WTC11 (cell line): ENCODE measurements around the gene ATF5. TPM values are rescaled to one million over a fixed set of nuclear protein-coding genes. Genes with fewer than 3 reads are reported as not detected.

ENCODE experiments used
- ATAC-seq: fragments of 200-7000 bp; cut with Tn5 transposase; 2 replicates; pipeline ENCODE4 v1.10.0; 2021; ENCODE audit warnings: mild to moderate bottlenecking, moderate library complexity
- CTCF ChIA-PET: fragments of 300-600 bp; sonication (Branson Sonifier 250); formaldehyde crosslinking; loops from one replicate; lab custom pipeline; 2021; ENCODE audit warnings: antibody characterized with exemption; lab: Charles Lee
- POLR2A ChIA-PET: fragments of 350-600 bp; sonication (Branson Sonifier 250); formaldehyde crosslinking; loops from one replicate; lab custom pipeline; 2021; ENCODE audit warnings: antibody characterized with exemption; lab: Charles Lee
- DNase-seq: peaks from one replicate; pipeline ENCODE4 v3.0.0; 2021; ENCODE audit warnings: low spot score
- H3K27ac Mint-ChIP-seq: 2 replicates; pipeline ENCODE4 v1.8.0; 2021; ENCODE audit warnings: mixed read lengths
- H3K27me3 Mint-ChIP-seq: 2 replicates; pipeline ENCODE4 v1.8.0; 2021; ENCODE audit warnings: low read depth, mild to moderate bottlenecking, moderate library complexity, mixed read lengths
- H3K36me3 Mint-ChIP-seq: 2 replicates; pipeline ENCODE4 v1.8.0; 2021; ENCODE audit warnings: mixed read lengths
- H3K4me1 Mint-ChIP-seq: 2 replicates; pipeline ENCODE4 v1.8.0; 2022; ENCODE audit warnings: mixed read lengths
- H3K4me3 Mint-ChIP-seq: 2 replicates; pipeline ENCODE4 v1.8.0; 2021; ENCODE audit warnings: mild to moderate bottlenecking, moderate library complexity, mixed read lengths
- H3K9me3 Mint-ChIP-seq: 2 replicates; pipeline ENCODE4 v1.8.0; 2021; ENCODE audit warnings: mixed read lengths
- ARID4B ChIP-seq: sonication (generic); formaldehyde crosslinking; IDR thresholded peaks from 2 replicates; pipeline ENCODE4 v1.8.0; 2023; ENCODE audit warnings: missing genetic modification reagents, mild to moderate bottlenecking, borderline replicate concordance
- E2F4 ChIP-seq: sonication (generic); formaldehyde crosslinking; IDR thresholded peaks from 2 replicates; pipeline ENCODE4 v1.8.1; 2022; ENCODE audit warnings: low read depth, mild to moderate bottlenecking, moderate library complexity, missing genetic modification reagents, borderline replicate concordance
- ESRRA ChIP-seq: sonication (generic); formaldehyde crosslinking; IDR thresholded peaks from 2 replicates; pipeline ENCODE4 v1.8.1; 2022; ENCODE audit warnings: mild to moderate bottlenecking, missing genetic modification reagents, borderline replicate concordance
- ETV6 ChIP-seq: sonication (generic); formaldehyde crosslinking; IDR thresholded peaks from 2 replicates; pipeline ENCODE4 v1.8.1; 2022; ENCODE audit warnings: mild to moderate bottlenecking, missing genetic modification reagents
- FOXP1 ChIP-seq: sonication (generic); formaldehyde crosslinking; IDR thresholded peaks from 2 replicates; pipeline ENCODE4 v1.8.0; 2022; ENCODE audit warnings: missing genetic modification reagents, mild to moderate bottlenecking, moderate library complexity, borderline replicate concordance
- PRDM15 ChIP-seq: sonication (generic); formaldehyde crosslinking; IDR thresholded peaks from 2 replicates; pipeline ENCODE4 v1.8.0; 2022; ENCODE audit warnings: missing genetic modification reagents
- total RNA-seq: library from RNA; stranded (reverse); gene quantifications from 3 replicates; pipeline ENCODE4 v1.2.3, GENCODE V29; 2021
- TF ChIP-seq, protein P1 (sequence below): fragments of 250-450 bp; sonication (Bioruptor Pico); IDR thresholded peaks from 2 replicates; pipeline ENCODE4 v2.1.2; 2022; ENCODE audit warnings: mild to moderate bottlenecking, moderate library complexity
- TF ChIP-seq, protein P2 (sequence below): sonication (generic); formaldehyde crosslinking; IDR thresholded peaks from 2 replicates; pipeline ENCODE4 v1.8.1; 2023; ENCODE audit warnings: mild to moderate bottlenecking, missing genetic modification reagents, moderate library complexity
- TF ChIP-seq, protein P3 (sequence below): sonication (generic); formaldehyde crosslinking; IDR thresholded peaks from 2 replicates; pipeline ENCODE4 v1.8.1; 2022; ENCODE audit warnings: low read depth, missing genetic modification reagents, borderline replicate concordance
- TF ChIP-seq, protein P4 (sequence below): sonication (generic); formaldehyde crosslinking; IDR thresholded peaks from 2 replicates; pipeline ENCODE4 v1.8.1; 2023; ENCODE audit warnings: mild to moderate bottlenecking, moderate library complexity, missing genetic modification reagents

The ATF5 gene
- total RNA-seq, 1 experiment from 2014 or later: 10.8 TPM

DNA sequence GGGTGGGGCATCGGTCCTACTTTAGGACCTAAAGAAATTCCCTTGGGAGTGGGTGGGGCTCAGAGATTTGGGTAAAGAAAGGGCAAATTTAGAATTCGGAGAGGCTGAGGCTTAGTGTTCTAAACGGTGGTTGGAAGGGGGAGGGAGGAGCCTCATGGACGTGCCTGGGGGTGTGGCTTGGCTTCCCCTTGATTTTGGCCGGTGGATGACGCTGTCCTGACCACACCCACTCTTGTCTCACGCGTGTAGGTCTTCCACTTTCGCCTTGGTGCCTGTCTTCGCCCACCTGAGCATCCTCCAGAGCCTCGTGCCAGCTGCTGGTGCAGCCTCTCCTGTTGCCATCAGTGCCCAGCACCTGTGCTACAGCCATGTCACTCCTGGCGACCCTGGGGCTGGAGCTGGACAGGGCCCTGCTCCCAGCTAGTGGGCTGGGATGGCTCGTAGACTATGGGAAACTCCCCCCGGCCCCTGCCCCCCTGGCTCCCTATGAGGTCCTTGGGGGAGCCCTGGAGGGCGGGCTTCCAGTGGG lies 1.5 kb downstream of the ATF5 start:
- ChIA-PET POLR2A (interaction anchor here (0.8 to 2.2 kb wide), 7 partner anchors 9 to 120 kb away, joined by 3 to 11 read pairs (median 4); partner anchors contain the start of genes AKT1S1 and TBC1D17), CTCF (interaction anchor here (0.6 to 1.8 kb wide), 7 partner anchors 9 to 384 kb away, joined by 3 to 11 read pairs (median 4); no protein-coding TSS in a partner anchor)
- Mint-ChIP-seq H3K27me3 (peaks cover 4% of the 10 kb centered on the region; the same call in 1 of the 2 replicates), H3K9me3 (no peaks in the 10 kb centered on the region), H3K4me1 (peaks cover 21% of the 10 kb centered on the region), H3K4me3 (peak overlapping the region; percentile 99), H3K36me3 (peaks cover 21% of the 10 kb centered on the region), H3K27ac (peak overlapping the region; percentile 99)
- TF ChIP-seq FOXP1 (CRISPR knock-in tag) (peak; percentile 51; the same call in 1 of the 2 replicates), ESRRA (CRISPR knock-in tag) (no peak)
- ATAC-seq: peak; percentile 12
- peak; percentile 68 for DNase-seq

GRCh38 chr19:49931293-49932040 lies 2.5 kb downstream of the ATF5 start:
- ATAC-seq: no peak
- ChIA-PET CTCF (no interaction called here), POLR2A (no interaction called here)
- H3K4me1 Mint-ChIP-seq: peaks cover 21% of the 10 kb centered on the region
- peaks cover 16% of the 10 kb centered on the region for H3K36me3 Mint-ChIP-seq
- H3K9me3 Mint-ChIP-seq: no peaks in the 10 kb centered on the region
- H3K4me3 Mint-ChIP-seq: no peak overlapping the region
- DNase-seq: no peak
- peaks cover 4% of the 10 kb centered on the region for H3K27me3 Mint-ChIP-seq
- TF ChIP-seq, protein P1, sequence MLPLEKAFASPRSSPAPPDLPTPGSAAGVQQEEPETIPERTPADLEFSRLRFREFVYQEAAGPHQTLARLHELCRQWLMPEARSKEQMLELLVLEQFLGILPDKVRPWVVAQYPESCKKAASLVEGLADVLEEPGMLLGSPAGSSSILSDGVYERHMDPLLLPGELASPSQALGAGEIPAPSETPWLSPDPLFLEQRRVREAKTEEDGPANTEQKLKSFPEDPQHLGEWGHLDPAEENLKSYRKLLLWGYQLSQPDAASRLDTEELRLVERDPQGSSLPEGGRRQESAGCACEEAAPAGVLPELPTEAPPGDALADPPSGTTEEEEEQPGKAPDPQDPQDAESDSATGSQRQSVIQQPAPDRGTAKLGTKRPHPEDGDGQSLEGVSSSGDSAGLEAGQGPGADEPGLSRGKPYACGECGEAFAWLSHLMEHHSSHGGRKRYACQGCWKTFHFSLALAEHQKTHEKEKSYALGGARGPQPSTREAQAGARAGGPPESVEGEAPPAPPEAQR (CRISPR knock-in tag): no peak
- TF ChIP-seq FOXP1 (CRISPR knock-in tag): no peak
- TF ChIP-seq, protein P2, sequence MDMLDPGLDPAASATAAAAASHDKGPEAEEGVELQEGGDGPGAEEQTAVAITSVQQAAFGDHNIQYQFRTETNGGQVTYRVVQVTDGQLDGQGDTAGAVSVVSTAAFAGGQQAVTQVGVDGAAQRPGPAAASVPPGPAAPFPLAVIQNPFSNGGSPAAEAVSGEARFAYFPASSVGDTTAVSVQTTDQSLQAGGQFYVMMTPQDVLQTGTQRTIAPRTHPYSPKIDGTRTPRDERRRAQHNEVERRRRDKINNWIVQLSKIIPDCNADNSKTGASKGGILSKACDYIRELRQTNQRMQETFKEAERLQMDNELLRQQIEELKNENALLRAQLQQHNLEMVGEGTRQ (CRISPR knock-in tag): no peak
- no peak for TF ChIP-seq ARID4B (CRISPR knock-in tag)
- TF ChIP-seq PRDM15: no peak
- TF ChIP-seq, protein P3, sequence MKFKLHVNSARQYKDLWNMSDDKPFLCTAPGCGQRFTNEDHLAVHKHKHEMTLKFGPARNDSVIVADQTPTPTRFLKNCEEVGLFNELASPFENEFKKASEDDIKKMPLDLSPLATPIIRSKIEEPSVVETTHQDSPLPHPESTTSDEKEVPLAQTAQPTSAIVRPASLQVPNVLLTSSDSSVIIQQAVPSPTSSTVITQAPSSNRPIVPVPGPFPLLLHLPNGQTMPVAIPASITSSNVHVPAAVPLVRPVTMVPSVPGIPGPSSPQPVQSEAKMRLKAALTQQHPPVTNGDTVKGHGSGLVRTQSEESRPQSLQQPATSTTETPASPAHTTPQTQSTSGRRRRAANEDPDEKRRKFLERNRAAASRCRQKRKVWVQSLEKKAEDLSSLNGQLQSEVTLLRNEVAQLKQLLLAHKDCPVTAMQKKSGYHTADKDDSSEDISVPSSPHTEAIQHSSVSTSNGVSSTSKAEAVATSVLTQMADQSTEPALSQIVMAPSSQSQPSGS (CRISPR knock-in tag): no peak
- no peak for TF ChIP-seq E2F4 (CRISPR knock-in tag)
- TF ChIP-seq, protein P4, sequence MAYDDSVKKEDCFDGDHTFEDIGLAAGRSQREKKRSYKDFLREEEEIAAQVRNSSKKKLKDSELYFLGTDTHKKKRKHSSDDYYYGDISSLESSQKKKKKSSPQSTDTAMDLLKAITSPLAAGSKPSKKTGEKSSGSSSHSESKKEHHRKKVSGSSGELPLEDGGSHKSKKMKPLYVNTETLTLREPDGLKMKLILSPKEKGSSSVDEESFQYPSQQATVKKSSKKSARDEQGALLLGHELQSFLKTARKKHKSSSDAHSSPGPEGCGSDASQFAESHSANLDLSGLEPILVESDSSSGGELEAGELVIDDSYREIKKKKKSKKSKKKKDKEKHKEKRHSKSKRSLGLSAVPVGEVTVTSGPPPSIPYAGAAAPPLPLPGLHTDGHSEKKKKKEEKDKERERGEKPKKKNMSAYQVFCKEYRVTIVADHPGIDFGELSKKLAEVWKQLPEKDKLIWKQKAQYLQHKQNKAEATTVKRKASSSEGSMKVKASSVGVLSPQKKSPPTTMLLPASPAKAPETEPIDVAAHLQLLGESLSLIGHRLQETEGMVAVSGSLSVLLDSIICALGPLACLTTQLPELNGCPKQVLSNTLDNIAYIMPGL (CRISPR knock-in tag): no peak
- no peak for TF ChIP-seq ETV6 (CRISPR knock-in tag)
- H3K27ac Mint-ChIP-seq: no peak overlapping the region
